DMS153 treated with DMSO at 0.1 percent for 48 hours (cell line): ENCODE measurements around the gene SRD5A2.
A peak's percentile ranks its signal among the peaks of the same experiment; 100 is the strongest.
"Not testable (repeated sequence)": the region's sequence is repeated elsewhere in the genome, so short reads cannot be mapped to it uniquely, and the experiment has no call there.

Experiments
- DNase-seq: peaks from one replicate; lab custom pipeline; 2025; ENCODE audit not compliant: unreplicated experiment; lab: John Stamatoyannopoulos, UW

Gene SRD5A2

DNA sequence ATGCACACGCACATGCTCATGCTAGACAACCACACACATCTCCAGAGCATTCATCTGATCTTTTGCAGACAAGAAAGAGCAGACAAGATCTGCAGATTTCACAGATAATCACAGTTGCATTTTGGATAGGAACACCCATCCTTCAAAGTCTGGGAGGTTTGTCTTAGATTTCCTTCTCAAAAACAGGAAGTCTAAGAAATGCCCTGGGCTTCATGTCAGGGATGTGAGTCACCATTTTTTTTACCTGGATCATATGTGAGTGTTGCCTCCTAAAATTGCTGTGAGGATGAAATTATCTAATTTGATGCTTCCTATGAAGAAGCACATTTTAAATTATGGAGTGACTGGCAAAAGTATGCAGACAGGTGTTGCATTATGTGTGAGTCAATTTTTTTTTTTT lies 46.1 kb downstream of the SRD5A2 start:
- no peak for DNase-seq

DNA sequence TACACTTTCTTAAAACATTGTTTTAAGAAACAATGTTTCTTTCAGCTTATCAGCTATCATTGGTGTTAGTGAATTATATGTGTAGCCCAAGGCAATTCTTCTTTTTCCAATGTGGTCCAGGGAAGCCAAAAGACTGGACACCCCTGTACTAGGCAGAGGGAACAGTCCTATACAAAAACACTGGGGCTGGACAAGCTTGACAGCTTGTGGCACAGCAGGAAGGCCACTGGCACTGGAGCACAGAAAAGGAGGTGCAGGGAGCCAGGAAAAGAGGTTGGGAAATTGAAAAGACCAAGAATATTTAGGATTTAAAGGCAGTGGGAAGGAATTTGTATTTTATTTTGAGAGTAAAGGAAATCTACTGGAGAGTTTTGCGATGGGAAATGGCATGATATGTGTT lies 47.7 kb downstream of the SRD5A2 start:
- DNase-seq: no peak

DNA sequence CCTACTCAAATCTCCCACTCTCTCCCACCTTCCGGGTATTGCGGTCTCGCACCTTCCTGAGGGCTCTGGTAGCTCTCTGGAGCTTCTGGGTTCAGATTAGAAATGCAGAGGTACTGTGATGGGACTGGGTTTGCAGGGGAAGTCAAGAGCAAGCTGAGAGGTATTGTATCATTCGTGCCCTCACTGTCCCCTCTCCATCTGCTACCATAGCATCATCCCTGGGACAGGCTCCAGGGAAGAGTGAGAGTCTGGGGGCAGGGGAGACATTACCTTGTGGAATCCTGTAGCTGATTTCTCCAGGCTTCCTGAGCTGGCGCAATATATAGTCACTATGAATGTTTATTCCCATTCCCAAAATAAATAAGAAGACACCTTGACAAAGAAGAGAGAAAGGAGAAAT lies 49.6 kb downstream of the SRD5A2 start:
- no peak for DNase-seq

- no peak for DNase-seq
Observed at GRCh38 chr2:31529256-31529655, 51.5 kb downstream of the SRD5A2 start.

- no peak for DNase-seq
Observed at GRCh38 chr2:31528823-31529222, 51.9 kb downstream of the SRD5A2 start.

GRCh38 chr2:31526946-31527732 lies 53.6 kb downstream of the SRD5A2 start:
- DNase-seq: no peak

GRCh38 chr2:31525876-31526275 lies 54.9 kb downstream of the SRD5A2 start:
- DNase-seq: no peak

DNA sequence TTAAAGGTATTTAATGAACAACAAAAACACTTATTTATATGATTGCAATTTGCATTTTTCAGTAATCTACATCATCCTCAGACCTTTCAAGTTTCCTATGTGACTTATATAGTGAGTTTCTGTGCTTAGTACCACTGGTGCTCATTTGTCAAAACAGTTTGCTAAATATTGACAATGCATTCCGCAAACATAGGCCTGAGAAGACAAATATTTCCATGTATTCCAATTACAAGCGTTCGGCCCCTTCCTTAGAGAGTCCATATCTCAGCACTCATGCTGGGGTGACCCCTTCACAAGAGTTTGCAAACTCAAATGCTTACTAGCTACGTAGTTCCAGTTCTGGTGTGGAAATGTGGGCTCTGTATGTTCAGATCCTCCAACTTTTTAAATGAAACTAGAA lies 56.1 kb downstream of the SRD5A2 start:
- no peak for DNase-seq

- DNase-seq: peak; percentile 31
Observed at GRCh38 chr2:31523871-31524492, 56.8 kb downstream of the SRD5A2 start.

DNA sequence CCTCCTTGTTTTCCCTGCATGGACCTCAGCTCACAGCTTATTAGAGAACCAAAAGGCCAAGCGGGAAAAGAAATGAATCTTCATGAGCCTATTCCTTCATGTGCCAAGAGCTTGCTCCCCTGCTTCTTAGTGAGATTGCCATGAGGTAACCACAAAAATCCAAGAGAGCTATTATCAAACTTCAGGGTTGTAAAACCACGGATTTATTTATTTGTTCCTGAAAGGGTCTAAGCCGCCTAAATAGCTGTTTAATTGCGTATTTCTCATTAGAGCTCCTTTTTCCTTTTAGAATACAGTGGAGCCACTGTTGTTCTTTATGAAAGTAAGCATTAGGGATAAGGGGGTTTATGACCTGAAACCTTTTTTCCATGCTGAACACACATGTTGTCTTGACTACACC lies 58.0 kb downstream of the SRD5A2 start:
- peak; percentile 61 for DNase-seq

GRCh38 chr2:31517442-31518203 lies 63.1 kb downstream of the SRD5A2 start:
- DNase-seq: no peak

DNA sequence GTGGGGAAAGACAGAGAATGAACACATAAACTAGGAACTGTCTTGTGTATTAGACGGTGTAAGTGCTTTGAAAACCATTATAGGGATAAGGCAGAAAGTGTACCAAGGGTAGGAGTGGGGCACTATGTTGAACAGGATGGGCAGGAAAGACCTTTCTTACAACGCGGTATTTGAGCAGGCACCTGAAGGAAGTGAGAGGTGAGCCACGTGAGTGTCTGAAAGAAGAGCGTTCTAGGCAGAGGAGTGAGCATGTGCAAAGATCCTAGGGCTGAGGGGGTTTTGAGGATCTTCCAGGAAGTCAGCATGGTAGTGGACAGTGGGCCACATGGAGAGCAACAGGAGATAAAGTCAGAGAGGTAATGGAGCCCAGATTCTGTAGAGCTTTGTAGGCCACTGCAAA lies 65.2 kb downstream of the SRD5A2 start:
- DNase-seq: no peak

GRCh38 chr2:31513553-31513952 lies 67.2 kb downstream of the SRD5A2 start:
- no peak for DNase-seq

GRCh38 chr2:31511376-31511775 lies 69.4 kb downstream of the SRD5A2 start:
- no peak for DNase-seq

GRCh38 chr2:31505111-31505510 lies 75.6 kb downstream of the SRD5A2 start:
- no peak for DNase-seq

GRCh38 chr2:31504311-31504710 lies 76.4 kb downstream of the SRD5A2 start:
- DNase-seq: no peak

GRCh38 chr2:31496451-31496874 lies 84.3 kb downstream of the SRD5A2 start:
- not testable (repeated sequence) for DNase-seq

DNA sequence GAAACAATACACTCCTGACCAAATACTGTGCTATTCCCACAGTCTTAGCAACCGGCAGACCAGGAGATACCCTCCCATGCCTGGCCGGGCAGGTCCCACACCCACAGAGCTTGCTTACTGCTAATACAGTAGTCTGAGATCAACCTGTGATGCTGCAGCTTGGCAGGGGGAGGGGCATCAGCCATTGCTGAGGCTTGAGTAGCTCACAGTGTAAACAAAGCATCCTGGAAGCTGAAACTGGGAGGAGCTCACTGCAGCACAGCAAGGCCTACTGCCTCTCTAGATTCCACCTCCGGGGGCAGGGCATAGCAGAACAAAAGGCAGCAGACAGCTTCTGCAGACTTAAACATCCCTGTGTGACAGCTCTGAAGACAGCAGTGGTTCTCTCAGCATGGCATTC lies 91.4 kb downstream of the SRD5A2 start:
- DNase-seq: peak; percentile 73

GRCh38 chr2:31483246-31483645 lies 97.5 kb downstream of the SRD5A2 start:
- no peak for DNase-seq

- no peak for DNase-seq
Observed at GRCh38 chr2:31476511-31477180, 104.1 kb downstream of the SRD5A2 start.

- no peak for DNase-seq
Observed at GRCh38 chr2:31475692-31476091, 105.0 kb downstream of the SRD5A2 start.
